Fibroblast of pulmonary artery (primary cell): ENCODE data around the gene TMEM106B.

Experiments used
- DNase-seq: peaks from one replicate; pipeline ENCODE4 v3.0.0-alpha.2; 2010; ENCODE audit warnings: low read depth
- H3K4me3 ChIP-seq: replicated peaks from 2 replicates; pipeline ENCODE4 v1.5.1; 2011; ENCODE audit warnings: low read depth, mild to moderate bottlenecking, control low read depth, low read length, moderate library complexity
- CTCF ChIP-seq: IDR thresholded peaks from 2 replicates; pipeline ENCODE4 v1.5.1; 2011; ENCODE audit warnings: mild to moderate bottlenecking, control low read depth, low read length, inconsistent platforms; ENCODE audit errors: missing control alignments

Gene TMEM106B

DNA sequence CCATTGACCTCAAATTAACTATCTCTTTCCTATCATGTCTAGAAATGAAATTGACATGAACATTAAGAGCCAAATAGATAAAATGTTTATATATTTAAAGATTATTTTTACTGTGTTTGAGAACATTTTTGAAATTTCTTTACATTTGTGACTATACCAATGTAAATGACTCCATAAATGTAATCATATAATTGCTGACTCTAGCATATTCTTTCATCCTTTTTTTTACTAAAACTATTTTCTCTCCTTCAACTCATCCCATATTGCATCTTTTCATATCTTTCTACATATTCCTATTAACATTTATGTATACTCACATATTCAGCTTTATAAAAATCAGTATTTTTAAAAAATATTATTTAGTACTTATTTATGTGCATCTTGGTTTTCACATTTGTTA lies 16.9 kb downstream of the TMEM106B start:
- no peak for TF ChIP-seq CTCF
- no peak for DNase-seq
- no peak overlapping the region for H3K4me3 ChIP-seq

DNA sequence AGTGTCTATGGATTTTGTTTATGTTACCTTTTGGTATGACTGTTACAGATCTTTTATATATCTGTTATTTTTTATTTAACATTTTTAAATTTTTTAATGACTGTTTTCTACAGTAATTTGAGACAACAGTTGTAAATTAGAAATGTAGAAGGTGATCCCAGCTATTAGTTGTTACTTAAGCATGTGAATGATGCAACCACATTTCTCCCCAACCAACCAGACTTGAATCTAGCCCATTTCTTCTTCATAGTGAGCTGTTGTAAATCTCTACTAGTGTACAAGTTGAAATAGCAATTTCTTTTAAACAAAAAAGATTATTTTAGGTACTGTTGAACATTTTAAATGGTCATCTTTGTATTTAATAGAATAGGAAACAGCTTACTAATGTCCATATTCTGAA lies 18.0 kb downstream of the TMEM106B start:
- H3K4me3 ChIP-seq, result no peak overlapping the region
- DNase-seq, result peak; percentile 27

GRCh38 chr7:12231097-12231496 lies 20.0 kb downstream of the TMEM106B start:
- no peak for TF ChIP-seq CTCF
- DNase-seq, result no peak
- no peak overlapping the region for H3K4me3 ChIP-seq

More for the DNA sequence above, 18.0 kb downstream of the TMEM106B start:
- TF ChIP-seq CTCF, result no peak

DNA sequence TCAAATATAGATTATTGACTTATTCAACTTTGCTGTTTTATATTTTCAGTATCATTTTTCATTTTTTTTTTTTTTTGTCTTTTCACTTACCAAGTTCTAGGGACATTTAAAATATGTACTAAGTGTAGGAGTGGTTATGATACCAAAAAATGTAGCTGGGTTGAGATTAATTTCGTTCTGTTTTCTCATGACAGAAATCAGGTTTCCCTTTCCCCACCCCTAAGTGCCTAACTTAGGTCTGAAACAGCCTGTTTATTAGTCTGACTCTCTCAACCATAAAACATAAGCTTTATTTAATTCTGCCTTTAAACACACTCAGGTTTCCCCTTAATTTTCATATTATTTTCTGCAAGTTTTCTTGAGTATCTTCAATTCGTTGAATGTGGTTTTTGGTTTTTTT lies 22.1 kb downstream of the TMEM106B start:
- TF ChIP-seq CTCF, result no peak
- H3K4me3 ChIP-seq, result no peak overlapping the region
- DNase-seq, result no peak

- no peak for DNase-seq
- H3K4me3 ChIP-seq, result no peak overlapping the region
- no peak for TF ChIP-seq CTCF
Measured at GRCh38 chr7:12234334-12234865, 23.3 kb downstream of the TMEM106B start.

DNA sequence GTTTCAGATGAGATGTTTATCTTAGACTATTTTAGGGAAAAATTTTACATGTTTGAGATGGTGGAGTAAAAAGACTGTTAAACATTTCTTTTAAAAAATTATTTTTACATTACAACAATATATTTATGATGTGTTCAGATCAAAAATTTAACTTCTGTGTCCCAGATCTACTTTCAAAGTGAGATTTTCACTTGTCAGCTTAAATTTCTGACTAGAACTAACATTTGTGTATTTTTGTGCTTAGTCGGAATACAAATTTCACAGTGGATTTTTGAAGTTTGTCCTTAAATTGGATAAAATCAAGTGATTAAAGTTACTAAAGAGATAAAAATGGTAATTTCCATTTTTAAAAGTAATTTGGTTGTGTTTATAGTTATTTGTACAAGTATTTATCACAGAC lies 24.9 kb downstream of the TMEM106B start:
- no peak for TF ChIP-seq CTCF
- no peak for DNase-seq
- H3K4me3 ChIP-seq, result no peak overlapping the region

DNA sequence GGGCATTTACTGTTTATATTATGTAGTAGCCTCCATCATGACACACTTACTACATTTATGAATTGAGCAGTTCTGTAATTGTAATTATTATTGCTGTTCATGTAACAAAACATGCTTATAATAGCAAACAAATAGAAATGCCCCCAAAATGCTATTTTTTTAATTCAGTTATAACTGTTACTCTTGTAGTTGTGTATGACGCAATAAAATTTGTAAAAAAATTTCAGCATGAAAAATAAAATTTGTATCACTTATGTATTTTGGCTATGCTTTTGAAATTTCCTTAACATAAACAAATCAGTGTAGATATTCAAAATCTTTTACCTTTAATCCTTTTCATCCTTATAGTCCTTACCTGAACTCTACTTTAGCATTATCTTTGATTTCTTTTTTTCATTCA lies 25.9 kb downstream of the TMEM106B start:
- no peak for TF ChIP-seq CTCF
- H3K4me3 ChIP-seq, result no peak overlapping the region

More for the DNA sequence above, 25.9 kb downstream of the TMEM106B start:
- no peak for DNase-seq
